ENCODE data around the gene DCT. TPM values are rescaled to one million over a fixed set of nuclear protein-coding genes. Genes with fewer than 3 reads are reported as not detected.
A peak's percentile ranks its signal among the peaks of the same experiment; 100 is the strongest.

Gene DCT
- total RNA-seq, 1 experiment from 2014 or later, result not detected

DNA sequence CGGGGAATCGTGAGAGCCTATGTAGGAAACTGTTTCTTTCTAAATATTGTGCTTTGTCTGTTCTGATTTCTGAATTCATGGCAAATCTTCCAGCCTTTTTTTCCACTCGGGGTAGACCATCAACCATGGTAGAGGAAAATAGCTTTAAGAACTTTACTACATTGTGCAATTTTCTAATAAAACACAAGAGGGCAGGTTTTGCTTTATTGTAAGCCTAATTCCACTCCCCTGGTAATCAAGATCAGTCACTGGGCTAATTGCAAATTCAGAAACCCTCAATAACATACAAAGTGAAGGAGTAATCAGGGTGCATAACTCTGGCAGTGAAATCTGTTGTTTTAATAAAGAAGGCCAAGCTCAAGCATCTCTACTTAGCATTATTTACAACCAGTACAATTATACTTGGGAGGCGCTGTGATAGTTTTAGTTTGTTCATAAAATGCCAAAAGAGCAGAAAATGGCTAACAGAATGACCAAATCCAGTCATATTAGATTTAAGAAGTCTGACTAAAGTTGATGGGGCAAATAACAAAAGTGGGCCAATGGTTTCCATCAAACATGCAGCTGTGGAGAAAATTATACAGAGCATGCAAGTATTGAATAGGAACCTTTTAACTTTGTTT, 43.8 kb downstream of the DCT start:
- CTCF ChIA-PET, result interaction anchor here (0.8 to 1.3 kb wide), 3 partner anchors 28 to 182 kb away, joined by 3 to 7 read pairs (median 3); no protein-coding TSS in a partner anchor
- H3K4me1 ChIP-seq (ENCODE audit: control insufficient read depth, insufficient read depth, low read length), result no peaks in the 10 kb centered on the region
- in situ Hi-C loops (cut with HindIII; ENCODE audit: low pct_unique_long_range_greater_than_20kb, low sequenced_read_pairs) (no loop called here), intact Hi-C loops (cut with micrococcal nuclease; ENCODE audit: unreplicated experiment) (loop anchor here (5.0 to 10.0 kb wide), 2 partner anchors 109 to 182 kb away; no protein-coding TSS in a partner anchor)
- H3K9me3 ChIP-seq (ENCODE audit: control insufficient read depth, insufficient read depth, low read depth, low read length), result no peaks in the 10 kb centered on the region
- no peak overlapping the region for H3K27ac ChIP-seq (ENCODE audit: low read length)
- no peak for DNase-seq (ENCODE audit: low read depth, low spot score)
- POLR2A ChIA-PET, result no interaction called here
- no peak overlapping the region for H3K4me3 ChIP-seq (ENCODE audit: low read depth in 2 of 2, low read length in 2 of 2)
- no peaks in the 10 kb centered on the region for H3K36me3 ChIP-seq (ENCODE audit: control insufficient read depth, insufficient read depth, low read length)
- H3K27me3 ChIP-seq (ENCODE audit: control insufficient read depth, insufficient read depth, low read length), result peaks cover 2% of the 10 kb centered on the region; the same call in 1 of the 2 replicates
- no TSS peak for BruUV-seq (replicated peaks)
- TF ChIP-seq, protein P1, sequence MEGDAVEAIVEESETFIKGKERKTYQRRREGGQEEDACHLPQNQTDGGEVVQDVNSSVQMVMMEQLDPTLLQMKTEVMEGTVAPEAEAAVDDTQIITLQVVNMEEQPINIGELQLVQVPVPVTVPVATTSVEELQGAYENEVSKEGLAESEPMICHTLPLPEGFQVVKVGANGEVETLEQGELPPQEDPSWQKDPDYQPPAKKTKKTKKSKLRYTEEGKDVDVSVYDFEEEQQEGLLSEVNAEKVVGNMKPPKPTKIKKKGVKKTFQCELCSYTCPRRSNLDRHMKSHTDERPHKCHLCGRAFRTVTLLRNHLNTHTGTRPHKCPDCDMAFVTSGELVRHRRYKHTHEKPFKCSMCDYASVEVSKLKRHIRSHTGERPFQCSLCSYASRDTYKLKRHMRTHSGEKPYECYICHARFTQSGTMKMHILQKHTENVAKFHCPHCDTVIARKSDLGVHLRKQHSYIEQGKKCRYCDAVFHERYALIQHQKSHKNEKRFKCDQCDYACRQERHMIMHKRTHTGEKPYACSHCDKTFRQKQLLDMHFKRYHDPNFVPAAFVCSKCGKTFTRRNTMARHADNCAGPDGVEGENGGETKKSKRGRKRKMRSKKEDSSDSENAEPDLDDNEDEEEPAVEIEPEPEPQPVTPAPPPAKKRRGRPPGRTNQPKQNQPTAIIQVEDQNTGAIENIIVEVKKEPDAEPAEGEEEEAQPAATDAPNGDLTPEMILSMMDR (IDR thresholded peaks at IDR 0.05), result peak; percentile 60; the same call in 1 of the 2 replicates
- no peak for TF ChIP-seq SIN3A (IDR thresholded peaks at IDR 0.05; ENCODE audit: borderline replicate concordance, insufficient read depth, low read depth, low read length)
- ATAC-seq, result peak; percentile 78

DNA sequence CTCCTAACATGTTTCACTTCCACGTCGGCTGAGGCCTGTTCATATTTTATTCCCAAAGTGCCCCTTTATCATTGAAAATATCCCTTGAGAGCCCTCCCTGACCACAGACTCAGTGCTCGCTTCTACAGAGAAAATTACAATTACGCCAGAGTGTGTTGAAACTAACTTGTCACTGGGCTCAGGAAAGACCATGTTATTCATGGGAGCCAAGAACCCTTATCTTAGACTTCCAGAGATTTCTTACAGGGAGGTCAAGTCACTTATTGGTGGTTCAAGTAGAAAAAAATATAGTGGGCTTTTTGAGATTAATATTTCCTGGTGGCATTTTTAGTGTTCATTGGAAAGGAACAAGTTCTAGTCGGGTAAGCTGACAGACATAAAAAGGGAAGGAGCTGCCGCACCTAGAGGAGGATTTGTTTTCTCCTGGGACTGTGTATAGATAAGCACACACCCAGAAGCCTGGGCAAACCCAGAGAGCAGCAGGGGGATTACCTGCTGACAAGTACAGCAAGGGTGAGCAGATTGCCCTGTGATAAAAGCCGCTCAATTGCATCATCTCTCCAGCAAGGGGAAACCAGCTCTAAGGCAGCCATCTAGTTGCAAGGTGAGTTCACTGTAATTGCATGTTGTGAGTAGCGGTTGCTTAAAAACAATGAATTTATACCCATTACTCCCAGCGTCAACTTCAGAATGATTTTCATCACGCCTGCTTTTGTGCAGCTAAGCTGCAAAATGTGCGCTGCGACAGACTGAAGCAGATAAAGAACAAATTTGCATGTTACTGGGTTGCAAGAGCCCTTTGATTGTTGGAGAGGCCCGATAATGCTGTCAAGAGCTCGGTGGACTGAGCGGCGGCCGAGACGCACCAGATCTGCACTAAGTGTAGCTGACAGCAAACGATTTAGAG, 46.2 kb downstream of the DCT start:
- DNase-seq (ENCODE audit: low read depth, low spot score) (no peak), ATAC-seq (no peak)
- H3K4me1 ChIP-seq (ENCODE audit: control insufficient read depth, insufficient read depth, low read length), result no peaks in the 10 kb centered on the region
- CTCF ChIA-PET, result interaction anchor here (0.7 to 1.1 kb wide), 2 partner anchors 109 to 184 kb away, joined by 3 to 4 read pairs; no protein-coding TSS in a partner anchor
- H3K4me3 ChIP-seq (ENCODE audit: low read depth in 2 of 2, low read length in 2 of 2), result peak overlapping the region in 1 of 2 experiments; percentile 20; a peak in 1 of 4 replicates
- no peak overlapping the region for H3K27ac ChIP-seq (ENCODE audit: low read length)
- POLR2A ChIA-PET, result no interaction called here
- BruUV-seq (replicated peaks), result no TSS peak
- TF ChIP-seq, protein P1 (IDR thresholded peaks at IDR 0.05), result no peak
- TF ChIP-seq REST (IDR thresholded peaks at IDR 0.05; ENCODE audit: insufficient read depth in 1 of 2, low read depth in 2 of 2, low read length in 1 of 2) (no peak), TCF7L2 (IDR thresholded peaks at IDR 0.05; ENCODE audit: low read depth, low read length) (no peak), POLR2AphosphoS5 (IDR thresholded peaks at IDR 0.05; ENCODE audit: low read depth, low read length) (no peak), SIN3A (IDR thresholded peaks at IDR 0.05; ENCODE audit: borderline replicate concordance, insufficient read depth, low read depth, low read length) (no peak)
- intact Hi-C loops (cut with micrococcal nuclease; ENCODE audit: unreplicated experiment) (loop anchor here (10.0 kb wide), 1 partner anchor 111 kb away; no protein-coding TSS in a partner anchor), in situ Hi-C loops (cut with HindIII; ENCODE audit: low pct_unique_long_range_greater_than_20kb, low sequenced_read_pairs) (no loop called here)
- peaks cover 2% of the 10 kb centered on the region; the same call in 1 of the 2 replicates for H3K27me3 ChIP-seq (ENCODE audit: control insufficient read depth, insufficient read depth, low read length)
- H3K9me3 ChIP-seq (ENCODE audit: control insufficient read depth, insufficient read depth, low read depth, low read length), result no peaks in the 10 kb centered on the region
- H3K36me3 ChIP-seq (ENCODE audit: control insufficient read depth, insufficient read depth, low read length), result no peaks in the 10 kb centered on the region

All from Panc1 (cell line).